DMS153 (cell line): ENCODE measurements around the gene CLTA.

Source experiments
- DNase-seq: peaks from one replicate; lab custom pipeline; 2025; lab: John Stamatoyannopoulos, UW

Gene CLTA, protein sequence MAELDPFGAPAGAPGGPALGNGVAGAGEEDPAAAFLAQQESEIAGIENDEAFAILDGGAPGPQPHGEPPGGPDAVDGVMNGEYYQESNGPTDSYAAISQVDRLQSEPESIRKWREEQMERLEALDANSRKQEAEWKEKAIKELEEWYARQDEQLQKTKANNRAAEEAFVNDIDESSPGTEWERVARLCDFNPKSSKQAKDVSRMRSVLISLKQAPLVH

DNA sequence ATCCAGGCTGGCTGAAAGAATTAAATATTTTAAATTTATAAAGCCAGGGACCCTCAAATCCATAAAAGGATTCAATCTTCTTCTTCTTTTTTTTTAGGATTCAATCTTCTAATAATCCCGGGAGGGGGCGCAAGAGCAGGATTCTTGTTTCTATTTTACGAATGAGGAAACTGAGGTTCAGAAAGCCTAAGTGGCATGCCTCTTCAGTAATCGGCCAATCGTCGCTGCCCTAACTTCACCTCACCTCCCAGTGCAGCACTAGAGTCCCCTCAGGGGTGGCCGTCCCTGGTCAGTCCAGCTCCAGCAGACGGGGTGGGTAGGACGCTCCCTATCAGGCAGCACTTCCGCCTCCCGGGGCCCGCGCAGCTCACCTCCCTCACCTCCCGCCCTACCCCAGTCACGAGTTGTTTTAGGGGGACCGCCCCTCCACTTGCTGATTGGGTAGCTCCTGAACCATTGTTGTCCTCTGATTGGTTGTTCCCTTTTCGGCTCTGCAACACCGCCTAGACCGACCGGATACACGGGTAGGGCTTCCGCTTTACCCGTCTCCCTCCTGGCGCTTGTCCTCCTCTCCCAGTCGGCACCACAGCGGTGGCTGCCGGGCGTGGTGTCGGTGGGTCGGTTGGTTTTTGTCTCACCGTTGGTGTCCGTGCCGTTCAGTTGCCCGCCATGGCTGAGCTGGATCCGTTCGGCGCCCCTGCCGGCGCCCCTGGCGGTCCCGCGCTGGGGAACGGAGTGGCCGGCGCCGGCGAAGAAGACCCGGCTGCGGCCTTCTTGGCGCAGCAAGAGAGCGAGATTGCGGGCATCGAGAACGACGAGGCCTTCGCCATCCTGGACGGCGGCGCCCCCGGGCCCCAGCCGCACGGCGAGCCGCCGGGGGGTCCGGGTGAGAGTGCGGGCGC, at the start of gene CLTA:
CLTA (plus strand) TSS at position 534 of the 902 bp plus-strand sequence; CDS start at position 670, 136 bp downstream.
- peak; percentile 98 for DNase-seq

DNA sequence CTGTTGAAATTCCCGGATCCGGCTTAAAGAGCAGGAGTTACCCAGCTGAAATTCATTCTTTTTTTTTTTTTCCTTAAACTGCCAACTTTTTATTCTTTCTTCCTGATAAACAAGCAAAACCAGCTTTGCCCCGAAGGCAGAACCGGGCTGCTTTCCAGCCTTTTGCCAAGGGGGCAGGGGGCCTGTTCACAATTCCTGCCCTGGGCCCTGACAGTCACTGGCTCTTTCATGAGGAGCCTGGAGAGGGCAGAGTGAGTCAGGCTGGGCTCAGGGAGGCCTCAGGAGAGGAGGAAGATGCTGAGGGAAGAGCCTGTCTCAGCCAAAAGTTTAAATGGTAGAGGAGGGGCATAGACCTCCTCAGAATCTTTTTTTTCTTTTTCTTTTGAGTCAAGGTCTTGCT, 49.4 kb upstream of the CLTA start:
- DNase-seq, result no peak

DNA sequence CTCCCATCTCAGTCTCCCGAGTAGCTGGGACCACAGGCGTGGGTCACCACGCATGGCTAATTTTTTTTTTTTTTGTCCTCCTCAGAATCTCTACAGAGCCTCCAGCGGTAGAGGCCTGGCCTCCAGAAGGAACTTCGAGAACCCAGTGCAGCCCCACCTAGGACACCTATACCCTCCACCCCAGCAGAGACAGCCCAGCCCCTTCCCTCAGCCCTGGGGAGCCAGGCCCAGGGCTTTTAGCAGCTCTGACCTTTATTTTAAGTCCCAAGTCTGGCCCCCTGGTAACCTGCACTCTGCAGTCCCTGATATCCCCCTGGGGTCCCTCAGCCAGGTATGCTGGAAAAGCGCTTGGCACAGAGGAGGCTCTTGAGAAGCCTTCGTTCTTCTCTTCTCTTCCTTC, 49.0 kb upstream of the CLTA start:
- DNase-seq, result no peak

DNA sequence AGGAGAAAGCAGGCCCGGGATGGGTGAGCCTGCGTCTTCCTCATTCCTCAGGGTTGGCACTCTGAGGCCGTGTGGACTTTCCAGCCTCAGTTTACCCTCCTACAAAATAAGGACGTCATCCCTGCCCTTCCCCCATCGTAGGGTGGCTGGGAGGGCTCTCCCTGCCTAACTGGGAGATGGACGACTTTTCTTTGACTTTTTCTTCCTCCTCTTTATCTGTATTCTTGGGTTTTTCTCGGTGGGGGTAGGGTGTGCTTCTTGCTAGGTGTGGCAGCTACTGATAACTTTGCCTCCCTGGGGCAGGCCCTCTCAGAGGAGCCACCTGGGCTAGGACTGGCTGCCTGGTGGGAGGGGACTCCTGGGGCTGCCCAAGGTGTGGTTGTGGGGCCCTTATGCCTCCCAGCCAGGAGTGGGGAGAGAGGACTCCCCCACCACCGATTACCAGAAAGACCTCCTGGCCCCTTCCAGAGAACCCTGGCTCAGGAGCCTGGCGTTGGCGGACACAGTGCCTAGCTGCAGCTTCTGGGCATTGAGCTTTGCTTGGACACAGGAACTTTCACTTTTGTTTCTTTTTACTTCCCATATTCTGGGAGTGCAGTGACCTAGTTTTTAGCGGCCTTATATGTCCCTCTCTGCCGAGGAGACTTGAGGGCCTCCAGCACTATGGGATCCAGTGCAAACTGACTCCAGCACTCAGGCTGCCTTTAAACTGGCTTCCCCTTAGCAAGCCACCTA, 48.0 kb upstream of the CLTA start:
- DNase-seq, result no peak

DNA sequence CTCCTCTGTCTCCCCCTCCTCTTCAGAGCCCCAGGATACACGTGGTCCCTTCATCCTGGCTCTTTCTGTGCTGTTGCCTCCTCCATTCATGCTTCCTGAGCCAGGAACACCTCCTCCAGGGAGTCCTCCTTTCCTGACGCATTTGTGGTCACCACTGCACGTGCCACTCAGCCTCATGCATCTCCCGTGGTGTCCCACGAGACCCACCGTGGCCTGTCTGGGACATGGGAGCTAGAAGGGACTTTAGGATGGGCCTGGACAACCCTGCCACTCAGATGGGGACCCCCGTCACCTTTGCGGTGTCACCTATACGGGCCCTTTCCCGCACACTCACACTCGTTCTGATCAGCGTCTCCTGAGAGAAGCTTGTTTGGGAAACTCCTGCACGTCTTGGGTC, 47.5 kb upstream of the CLTA start:
- DNase-seq, result no peak

DNA sequence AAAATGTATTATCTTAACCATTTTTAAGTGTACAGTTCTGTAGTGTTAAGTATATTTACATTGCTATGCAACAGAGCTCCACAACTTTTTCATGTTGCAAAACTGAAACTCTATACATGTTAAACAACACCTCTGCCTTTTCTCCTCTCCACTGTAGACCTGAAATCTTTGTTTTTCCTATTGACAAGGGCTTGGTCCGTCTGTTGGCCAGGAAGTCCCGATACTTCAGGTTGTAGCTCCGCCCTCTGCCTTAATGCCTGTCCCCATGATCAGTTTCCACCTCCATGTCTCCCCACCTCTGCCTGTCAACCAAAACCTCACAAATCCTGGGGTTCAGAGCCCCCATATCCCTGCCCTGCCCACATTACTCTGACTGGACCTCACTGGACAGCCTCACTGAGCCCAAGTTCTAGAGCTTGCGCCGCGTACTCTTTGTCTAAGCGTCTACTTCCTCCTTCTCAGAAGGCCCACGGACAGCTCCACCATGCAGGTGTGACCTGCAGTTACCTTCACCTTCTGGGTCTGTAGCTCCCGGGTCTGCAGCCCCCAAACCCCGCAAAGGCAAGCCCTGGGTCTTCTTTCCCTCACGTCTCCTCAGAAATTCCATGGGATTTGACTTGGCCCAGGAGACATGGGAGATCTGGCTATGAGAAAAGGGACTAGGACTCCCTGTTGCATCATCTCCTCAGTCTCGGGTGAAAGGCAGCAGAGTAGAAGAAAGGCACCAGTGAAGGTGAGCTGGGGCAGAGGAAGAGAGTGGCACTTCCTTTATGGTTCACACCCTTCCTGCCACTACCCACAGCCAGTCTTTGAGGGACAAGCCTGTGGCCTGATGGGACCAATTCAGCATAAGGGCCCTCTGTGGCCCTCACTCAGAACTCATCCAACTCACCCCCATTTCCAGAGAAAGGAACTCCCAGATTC, 46.1 kb upstream of the CLTA start:
- no peak for DNase-seq

DNA sequence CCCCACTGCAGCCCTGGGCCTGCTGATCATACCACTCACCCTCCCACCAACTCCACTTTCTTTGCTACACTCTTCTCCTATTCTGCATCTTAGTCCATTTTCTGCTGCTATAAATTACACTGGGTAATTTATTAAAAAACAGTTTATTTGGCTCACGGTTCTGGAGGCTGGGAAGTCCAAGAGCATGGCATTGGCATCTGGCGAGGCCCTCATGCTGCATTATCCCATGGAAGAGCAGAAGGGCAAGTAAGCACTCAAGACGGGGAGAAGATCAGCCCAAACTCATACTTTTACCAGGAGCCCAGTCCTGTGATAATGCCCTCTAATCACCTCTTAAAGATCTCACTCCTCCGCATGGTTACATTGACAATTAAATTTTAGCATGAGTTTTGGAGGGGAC, 44.8 kb upstream of the CLTA start:
- DNase-seq, result no peak

DNA sequence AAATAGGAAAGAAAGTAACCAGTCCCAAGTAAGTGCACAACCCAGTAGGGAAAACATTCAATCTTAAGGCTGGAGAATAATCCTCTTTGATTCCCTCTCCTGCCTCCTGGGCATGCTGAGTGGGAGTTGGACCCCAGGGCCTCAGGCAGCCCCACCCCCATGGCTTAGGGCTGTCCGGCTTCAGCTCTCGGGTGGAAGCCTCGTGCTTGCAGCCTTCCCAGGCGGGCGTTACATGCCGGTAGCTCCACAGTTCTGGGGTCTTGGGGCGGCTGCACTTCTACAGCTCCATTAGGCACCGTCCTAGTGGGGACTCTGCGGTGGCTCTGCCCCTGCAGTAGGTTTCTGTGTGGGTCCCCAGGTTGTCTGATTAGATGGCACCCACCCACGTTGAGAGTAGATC, 44.1 kb upstream of the CLTA start:
- DNase-seq, result no peak

DNA sequence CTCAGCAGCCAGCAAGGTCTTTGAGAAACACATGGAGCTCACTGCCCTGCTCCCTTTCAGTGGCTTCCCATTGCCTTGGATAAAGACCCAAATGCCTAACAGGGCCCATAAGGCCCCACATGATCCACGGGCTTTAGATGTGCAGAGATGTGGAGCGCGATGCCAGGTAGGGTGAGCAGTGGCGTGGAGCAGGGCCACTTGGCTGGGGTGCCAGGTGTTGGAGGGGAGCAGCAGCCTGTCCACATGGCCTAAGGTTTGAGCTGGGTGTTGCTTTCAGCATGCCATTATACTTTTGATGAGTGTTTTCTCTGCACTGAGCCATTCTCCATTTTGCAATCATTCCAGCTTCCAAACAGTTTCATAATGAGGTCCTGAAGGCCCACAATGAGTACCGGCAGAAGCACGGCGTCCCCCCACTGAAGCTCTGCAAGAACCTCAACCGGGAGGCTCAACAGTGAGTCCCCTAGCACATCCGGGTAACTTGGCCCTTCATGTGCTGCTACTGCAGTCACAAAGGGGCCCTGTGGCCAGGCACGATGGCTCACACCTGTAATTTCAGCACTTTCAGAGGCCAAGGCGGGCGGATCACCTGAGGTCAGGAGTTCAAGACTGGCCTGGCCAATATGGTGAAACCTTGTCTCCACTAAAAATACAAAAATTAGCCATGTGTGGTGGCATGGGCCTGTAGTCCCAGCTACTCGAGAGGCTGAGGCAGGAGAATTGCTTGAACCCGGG, 43.1 kb upstream of the CLTA start:
- no peak for DNase-seq

DNA sequence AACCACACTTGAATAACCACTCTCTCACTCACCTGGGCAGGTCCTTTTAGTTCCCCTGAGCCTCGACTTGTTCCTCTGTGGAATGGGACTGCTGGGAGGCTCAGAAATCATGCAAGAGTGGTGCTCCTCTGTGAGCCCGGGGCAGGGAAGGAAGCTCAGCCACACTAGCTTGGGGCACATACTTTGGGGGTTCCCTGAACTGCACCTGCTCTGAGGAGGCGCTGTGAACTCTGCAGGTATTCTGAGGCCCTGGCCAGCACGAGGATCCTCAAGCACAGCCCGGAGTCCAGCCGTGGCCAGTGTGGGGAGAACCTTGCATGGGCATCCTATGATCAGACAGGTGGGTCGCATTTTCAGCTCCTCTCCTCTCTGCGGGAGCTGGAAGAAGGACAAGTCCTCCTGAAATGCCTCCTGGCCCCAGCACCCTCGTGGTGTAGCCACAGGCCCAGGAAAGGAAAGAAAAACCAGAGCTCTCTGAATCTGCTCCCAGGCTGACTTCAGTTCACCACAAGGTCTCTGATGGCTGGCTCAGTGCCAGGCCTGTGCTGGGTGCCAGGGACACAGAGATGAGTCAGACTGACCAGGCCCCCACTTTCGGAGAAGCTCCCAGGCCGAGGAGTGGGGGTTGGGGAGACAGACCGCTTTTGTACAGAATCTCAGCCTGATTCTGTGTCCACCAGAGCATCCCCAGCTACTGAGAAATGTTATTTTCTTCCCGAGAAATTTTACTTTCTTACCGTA, 42.2 kb upstream of the CLTA start:
- DNase-seq, result no peak

DNA sequence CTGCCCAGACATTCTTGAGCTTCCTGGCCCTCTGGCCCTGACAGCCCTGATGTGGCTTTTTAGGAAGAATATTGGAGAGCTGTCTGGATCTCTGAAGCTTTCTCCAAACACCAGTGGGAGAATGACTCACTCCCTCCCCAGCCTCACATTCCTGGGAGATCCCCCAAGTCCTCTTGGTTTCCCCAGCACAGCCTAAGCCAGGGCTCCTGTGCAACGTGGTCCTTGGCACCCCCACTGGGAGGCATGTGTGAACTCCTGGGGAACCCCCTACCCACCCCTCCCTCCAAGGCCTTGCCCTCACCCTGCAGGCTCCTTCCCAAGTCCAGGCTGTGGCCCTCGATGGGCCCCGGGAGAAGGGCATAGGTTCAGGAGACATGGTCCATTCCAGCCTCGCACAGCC, 41.5 kb upstream of the CLTA start:
- DNase-seq, result no peak

DNA sequence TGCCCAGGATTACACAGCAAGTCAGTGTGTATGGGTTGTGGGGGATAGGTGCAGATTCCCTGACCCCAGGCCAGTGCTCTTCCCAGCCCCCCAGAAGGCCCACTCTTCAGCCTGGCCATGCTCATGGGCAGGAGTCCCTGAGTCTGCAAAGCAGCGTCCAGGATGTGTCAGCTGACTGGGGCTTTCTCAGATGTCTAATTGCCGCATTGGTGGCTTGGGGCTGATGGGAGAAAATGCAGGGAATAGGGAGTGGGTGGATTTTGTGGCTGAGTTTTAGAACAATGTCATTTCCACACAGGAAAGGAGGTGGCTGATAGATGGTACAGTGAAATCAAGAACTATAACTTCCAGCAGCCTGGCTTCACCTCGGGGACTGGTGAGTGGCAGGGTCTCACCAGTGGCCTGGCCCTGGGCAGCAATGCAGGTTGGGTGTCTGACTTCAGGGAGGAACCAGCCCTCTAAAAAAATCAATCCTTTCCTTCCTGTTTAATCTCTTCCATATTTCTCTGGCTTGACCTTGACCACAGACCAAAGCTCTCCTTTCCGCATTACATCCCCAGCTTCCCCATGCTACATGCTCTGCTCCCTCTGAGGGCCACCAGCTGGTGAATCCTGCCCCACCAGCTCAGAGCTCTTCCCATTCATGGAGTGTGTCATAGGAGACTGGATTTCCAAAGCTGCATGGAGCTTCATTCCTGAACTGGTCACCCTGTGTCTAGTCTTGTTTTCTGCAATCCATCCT, 40.0 kb upstream of the CLTA start:
- no peak for DNase-seq

DNA sequence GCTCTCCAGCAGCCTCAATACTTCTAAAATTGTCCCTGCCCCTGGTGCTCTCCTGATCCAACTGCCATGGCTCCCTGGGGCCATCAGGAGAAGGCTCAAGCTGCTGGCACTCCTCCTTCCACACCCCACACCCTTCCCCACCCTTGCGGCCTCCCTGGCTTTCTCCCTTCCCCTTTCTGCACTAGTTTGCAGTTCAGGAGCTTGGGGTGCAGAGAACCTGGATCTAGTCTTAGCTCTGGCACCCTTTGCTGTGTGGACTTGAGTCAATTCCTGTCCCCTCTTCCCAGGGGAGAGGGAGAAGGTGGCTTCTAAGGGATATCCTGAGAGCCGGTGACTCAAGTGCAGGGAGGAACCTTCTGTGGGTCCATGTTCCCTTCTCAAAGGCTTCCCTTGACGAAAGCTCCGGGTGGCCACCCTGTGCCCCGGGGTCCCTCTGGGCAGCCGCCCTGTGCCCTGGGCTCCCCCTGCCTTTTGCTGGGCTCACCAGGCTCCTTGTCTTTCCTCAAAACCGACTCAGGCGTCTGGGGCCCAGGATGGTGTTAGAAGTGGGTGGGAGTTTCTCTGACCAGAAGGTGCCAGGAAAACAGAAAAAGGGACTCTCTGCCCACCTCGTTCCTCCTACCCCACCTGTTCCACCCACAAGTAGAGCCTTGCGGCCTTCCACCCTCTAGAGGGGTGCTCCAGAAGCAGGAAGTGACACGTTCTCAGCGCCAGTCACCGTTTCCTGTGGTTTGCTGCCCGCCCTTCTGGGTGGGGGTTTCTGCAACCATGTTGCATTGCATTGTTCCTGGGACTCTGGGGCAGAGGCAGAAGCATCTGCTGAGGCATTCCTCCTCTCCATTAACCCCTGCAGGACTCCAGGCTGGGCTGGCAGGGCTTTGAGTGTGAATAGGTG, 39.2 kb upstream of the CLTA start:
- no peak for DNase-seq

DNA sequence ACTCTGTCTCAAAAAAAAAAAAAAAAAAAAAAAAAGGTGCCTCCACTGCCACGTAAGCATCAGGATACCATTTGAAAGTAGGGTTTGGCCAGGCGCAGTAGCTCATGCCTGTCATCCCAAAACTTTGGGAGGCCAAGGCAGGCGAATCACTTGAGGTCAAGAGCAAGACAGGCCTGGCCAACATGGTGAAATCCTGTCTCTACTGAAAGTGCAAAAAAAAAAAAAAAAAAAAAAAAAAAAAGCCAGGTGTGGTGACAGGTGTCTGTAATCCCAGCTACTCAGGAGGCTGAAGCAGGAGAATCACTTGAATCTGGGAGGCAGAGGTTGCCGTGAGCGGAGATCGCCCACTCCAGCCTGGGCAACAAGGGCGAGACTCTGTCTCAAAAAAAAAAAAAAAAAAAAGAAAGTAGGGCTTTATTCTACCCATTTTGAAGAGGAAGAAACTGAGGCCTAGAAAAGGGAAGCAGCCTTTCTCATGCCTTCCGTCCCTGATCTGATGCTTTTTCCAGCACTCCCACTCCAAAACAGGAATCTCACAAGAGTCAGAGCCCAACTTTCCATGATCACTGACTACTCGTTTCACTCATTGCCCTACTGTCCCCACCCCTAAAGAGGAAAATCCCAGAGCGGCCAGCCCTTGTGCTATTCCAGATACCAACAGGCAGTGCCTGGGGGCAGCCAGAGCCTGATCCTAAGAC, 37.8 kb upstream of the CLTA start:
- DNase-seq, result no peak

DNA sequence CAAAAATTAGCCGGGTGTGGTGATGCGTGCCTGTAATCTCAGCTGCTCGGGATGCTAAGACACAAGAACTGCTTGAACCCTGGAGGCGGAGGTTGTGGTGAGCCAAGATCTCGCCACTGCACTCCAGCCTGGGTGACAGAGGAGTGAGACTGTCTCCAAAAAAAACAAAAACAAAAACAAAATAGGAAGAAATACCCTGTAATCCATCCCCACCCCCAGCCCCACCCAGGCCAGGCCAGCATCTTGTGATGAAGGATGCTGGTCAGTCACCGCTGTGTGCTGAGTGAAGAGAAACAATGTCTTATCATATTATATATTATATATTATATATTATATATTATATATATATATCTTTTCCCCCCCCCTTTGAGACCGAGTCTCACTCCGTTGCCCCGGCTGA, 37.0 kb upstream of the CLTA start:
- DNase-seq, result no peak

DNA sequence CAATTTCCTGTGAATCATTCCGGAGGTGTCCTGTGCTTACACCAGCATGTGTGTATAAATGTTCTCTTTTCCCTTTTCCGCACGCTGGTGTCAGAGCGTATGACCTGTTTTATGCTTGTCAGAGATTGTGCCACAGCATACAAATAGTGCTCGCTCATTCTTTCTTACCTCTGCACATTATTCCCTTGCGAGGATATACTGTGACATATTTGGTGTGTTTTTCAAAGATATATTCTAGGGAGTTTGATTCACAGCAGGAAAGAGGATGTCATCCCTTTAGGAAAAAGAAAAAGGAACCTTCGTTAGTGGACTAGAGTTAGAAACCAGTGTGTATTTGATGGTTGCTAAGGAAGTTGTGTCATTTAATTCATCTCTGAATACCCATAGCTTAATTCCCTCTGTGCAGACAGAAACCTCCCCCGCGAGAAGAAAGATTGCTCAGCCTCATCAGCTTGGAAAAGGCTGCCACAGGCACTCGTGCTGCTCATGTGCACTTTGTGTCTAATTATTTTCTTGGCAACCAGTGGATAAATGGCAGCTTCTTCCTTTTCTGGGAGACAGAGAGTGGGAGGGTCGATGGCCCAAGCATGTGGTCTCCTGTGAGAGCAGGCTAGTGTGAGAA, 36.3 kb upstream of the CLTA start:
- peak; percentile 23 for DNase-seq

DNA sequence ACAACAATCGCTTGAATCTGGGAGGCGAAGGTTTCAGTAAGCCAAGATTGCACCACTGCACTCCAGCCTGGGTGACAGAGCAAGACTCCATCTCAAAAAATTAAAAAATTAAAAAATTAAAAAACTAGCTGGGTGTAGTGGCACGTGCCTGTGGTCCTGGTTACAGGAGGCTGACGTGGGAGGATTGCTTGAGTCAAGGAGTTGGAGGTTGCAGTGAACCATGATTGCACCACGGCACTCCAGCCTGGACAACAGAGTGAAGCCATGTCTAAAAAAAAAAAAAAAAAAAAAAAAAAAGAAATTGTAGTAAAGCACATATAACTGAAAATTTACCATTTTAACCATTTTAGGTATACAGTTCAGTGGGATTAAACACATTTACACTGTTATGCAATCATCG, 34.6 kb upstream of the CLTA start:
- DNase-seq, result no peak

DNA sequence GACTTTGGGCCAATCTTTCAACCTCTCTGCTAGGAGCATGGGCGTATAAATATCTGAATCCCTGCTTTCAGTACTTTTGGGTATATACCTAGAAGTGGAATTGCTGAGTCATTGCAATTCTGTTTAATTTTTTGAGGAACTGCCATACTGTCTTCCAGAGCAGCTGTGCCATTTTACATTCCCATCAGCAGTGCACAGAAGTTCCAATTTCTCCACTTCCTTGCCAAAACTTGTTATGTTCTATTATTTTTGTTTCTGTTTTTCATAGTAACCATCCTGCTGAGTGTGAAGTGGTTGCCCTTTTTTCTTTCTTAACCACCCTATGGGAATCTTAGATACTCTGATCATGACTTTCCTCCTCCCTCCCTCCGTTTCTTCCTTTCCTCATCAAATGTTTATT, 32.6 kb upstream of the CLTA start:
- DNase-seq, result no peak
